Measurements from ENCODE around the gene OSER1. TPM values are rescaled to one million over a fixed set of nuclear protein-coding genes. Genes with fewer than 3 reads are reported as not detected.

Gene OSER1
- total and polyA plus RNA-seq, 9 of the 15 experiments (the other 6 are each of a cell fraction or from before 2014, with no cell fraction given): 15.5 to 57.3 (median 19.9) TPM

DNA sequence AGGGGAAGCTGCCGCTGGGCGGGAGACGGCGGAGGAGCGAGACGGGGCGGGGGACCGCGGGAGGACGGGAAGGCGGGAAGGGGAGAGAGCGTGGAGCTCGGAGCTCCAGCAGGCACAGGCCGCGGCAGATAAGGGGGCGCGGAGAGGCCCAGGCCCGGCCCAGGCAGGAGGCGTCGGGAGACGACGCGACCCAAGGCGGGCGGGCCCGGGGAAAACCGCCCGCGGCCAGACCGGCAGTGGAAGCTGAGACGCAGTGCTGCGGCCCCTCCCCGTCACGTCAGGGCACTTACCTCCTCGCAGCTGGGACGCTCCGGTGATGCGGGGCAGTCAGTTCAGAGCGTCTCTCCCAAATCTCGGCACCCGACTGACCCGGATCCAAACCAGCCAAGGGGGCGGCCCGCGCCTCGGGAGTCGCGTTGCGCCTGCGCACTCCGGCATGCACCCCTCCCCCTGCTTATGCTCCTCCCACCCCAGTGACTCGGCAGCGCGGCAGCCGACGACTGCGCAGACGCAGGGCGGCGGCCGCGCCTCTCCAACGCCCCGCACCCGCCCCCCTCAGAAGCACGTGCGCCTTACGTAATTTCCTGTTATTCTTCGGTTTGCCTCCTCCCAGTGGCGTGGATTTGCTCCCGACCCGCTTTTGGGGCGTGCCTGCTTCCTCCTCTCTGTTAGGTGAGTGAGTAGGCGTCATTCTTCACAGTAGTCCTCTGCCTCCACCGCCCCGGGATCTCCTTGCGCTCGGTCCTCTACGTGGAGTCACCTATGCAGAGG is at the start of gene OSER1 (continued):
- TF ChIP-seq ATF7 (IDR thresholded peaks at IDR 0.05) (peak; percentile 97), ZNF785 (CRISPR knock-in tag; IDR thresholded peaks at IDR 0.05) (no peak), NCOR1 (IDR thresholded peaks at IDR 0.05) (no peak), MTA1 (IDR thresholded peaks at IDR 0.05; ENCODE audit: borderline replicate concordance) (peak; percentile 46; the same call in 1 of the 2 replicates), POLR2B (IDR thresholded peaks at IDR 0.05; ENCODE audit: low read depth, partially characterized antibody) (peak; percentile 79), TSC22D4 (tag; IDR thresholded peaks at IDR 0.05) (no peak), ZKSCAN3 (CRISPR knock-in tag; IDR thresholded peaks at IDR 0.05) (no peak), HDAC8 (tag; IDR thresholded peaks at IDR 0.05) (0 out of 2 replicates have a peak, but pooled peaks have one; percentile 54), MAFF (IDR thresholded peaks at IDR 0.05; ENCODE audit: low read length) (no peak), TAF7 (tag; IDR thresholded peaks at IDR 0.05) (no peak), KHSRP (IDR thresholded peaks at IDR 0.05) (no peak), HMG20B (CRISPR knock-in tag; IDR thresholded peaks at IDR 0.05) (no peak), ZNF232 (CRISPR knock-in tag; IDR thresholded peaks at IDR 0.05) (no peak), ELF4 (CRISPR knock-in tag; IDR thresholded peaks at IDR 0.05) (no peak), IRF2 (CRISPR knock-in tag; IDR thresholded peaks at IDR 0.05) (no peak), ZNF175 (CRISPR knock-in tag; IDR thresholded peaks at IDR 0.05; ENCODE audit: low read depth) (no peak), ZFP30 (CRISPR knock-in tag; IDR thresholded peaks at IDR 0.05; ENCODE audit: borderline replicate concordance) (no peak), GATAD2B (IDR thresholded peaks at IDR 0.05; ENCODE audit: borderline replicate concordance) (no peak), BHLHE40 (IDR thresholded peaks at IDR 0.05; ENCODE audit: low read length) (peak; percentile 99), ZFP36 (IDR thresholded peaks at IDR 0.05; ENCODE audit: low read depth, low read length, partially characterized antibody) (no peak)
- TF ChIP-seq, protein P1, sequence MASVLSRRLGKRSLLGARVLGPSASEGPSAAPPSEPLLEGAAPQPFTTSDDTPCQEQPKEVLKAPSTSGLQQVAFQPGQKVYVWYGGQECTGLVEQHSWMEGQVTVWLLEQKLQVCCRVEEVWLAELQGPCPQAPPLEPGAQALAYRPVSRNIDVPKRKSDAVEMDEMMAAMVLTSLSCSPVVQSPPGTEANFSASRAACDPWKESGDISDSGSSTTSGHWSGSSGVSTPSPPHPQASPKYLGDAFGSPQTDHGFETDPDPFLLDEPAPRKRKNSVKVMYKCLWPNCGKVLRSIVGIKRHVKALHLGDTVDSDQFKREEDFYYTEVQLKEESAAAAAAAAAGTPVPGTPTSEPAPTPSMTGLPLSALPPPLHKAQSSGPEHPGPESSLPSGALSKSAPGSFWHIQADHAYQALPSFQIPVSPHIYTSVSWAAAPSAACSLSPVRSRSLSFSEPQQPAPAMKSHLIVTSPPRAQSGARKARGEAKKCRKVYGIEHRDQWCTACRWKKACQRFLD (CRISPR knock-in tag; IDR thresholded peaks at IDR 0.05): no peak
- TF ChIP-seq, protein P2, sequence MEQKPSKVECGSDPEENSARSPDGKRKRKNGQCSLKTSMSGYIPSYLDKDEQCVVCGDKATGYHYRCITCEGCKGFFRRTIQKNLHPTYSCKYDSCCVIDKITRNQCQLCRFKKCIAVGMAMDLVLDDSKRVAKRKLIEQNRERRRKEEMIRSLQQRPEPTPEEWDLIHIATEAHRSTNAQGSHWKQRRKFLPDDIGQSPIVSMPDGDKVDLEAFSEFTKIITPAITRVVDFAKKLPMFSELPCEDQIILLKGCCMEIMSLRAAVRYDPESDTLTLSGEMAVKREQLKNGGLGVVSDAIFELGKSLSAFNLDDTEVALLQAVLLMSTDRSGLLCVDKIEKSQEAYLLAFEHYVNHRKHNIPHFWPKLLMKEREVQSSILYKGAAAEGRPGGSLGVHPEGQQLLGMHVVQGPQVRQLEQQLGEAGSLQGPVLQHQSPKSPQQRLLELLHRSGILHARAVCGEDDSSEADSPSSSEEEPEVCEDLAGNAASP (IDR thresholded peaks at IDR 0.05): no peak
- TF ChIP-seq, protein P3, sequence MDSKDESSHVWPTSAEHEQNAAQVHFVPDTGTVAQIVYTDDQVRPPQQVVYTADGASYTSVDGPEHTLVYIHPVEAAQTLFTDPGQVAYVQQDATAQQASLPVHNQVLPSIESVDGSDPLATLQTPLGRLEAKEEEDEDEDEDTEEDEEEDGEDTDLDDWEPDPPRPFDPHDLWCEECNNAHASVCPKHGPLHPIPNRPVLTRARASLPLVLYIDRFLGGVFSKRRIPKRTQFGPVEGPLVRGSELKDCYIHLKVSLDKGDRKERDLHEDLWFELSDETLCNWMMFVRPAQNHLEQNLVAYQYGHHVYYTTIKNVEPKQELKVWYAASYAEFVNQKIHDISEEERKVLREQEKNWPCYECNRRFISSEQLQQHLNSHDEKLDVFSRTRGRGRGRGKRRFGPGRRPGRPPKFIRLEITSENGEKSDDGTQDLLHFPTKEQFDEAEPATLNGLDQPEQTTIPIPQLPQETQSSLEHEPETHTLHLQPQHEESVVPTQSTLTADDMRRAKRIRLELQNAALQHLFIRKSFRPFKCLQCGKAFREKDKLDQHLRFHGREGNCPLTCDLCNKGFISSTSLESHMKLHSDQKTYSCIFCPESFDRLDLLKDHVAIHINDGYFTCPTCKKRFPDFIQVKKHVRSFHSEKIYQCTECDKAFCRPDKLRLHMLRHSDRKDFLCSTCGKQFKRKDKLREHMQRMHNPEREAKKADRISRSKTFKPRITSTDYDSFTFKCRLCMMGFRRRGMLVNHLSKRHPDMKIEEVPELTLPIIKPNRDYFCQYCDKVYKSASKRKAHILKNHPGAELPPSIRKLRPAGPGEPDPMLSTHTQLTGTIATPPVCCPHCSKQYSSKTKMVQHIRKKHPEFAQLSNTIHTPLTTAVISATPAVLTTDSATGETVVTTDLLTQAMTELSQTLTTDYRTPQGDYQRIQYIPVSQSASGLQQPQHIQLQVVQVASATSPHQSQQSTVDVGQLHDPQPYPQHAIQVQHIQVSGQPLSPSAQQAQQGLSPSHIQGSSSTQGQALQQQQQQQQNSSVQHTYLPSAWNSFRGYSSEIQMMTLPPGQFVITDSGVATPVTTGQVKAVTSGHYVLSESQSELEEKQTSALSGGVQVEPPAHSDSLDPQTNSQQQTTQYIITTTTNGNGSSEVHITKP (IDR thresholded peaks at IDR 0.05; ENCODE audit: partially characterized antibody): peak; percentile 6
- TF ChIP-seq, protein P4, sequence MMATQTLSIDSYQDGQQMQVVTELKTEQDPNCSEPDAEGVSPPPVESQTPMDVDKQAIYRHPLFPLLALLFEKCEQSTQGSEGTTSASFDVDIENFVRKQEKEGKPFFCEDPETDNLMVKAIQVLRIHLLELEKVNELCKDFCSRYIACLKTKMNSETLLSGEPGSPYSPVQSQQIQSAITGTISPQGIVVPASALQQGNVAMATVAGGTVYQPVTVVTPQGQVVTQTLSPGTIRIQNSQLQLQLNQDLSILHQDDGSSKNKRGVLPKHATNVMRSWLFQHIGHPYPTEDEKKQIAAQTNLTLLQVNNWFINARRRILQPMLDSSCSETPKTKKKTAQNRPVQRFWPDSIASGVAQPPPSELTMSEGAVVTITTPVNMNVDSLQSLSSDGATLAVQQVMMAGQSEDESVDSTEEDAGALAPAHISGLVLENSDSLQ (IDR thresholded peaks at IDR 0.05): peak; percentile 33
